ENCODE results near the gene DLGAP1. TPM values are rescaled to one million over a fixed set of nuclear protein-coding genes. Genes with fewer than 3 reads are reported as not detected.

Gene DLGAP1
- total RNA-seq, 3 donors from 2014 or later (not counting 1 experiment from before 2014, with no cell fraction given): not detected

DNA sequence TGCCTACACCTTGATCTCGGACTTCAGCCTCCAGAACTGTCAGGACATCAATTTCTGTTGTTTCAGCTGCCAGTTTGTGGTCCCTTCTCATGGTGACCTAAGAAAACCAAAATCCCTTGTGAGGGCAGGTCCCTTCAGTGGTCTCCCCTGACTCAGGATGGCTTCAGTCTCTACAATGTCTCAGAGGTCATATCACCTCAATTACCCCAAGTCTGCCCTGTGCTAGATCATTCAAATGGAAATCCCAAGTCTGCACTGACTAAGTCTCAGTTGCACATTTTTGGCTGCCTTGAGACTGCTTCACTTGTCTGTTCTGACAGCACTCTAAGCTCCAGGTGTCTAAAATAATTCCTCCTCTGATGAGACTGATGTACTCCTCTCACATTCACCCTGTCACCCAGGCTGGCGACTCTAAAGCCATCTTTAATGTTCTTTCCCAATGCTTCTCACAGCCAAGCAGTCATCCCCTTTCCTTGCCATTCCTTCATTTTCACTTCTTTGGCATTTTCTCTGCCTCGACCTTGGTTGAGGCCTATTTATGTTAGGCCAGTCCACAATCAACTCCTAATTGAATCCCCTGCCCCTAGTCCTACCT, 470.8 kb downstream of the DLGAP1 start:
- H3K9me3 Mint-ChIP-seq: peaks cover 2% of the 10 kb centered on the region in 2 donors
- intact Hi-C loops (cut with micrococcal nuclease): no loop called here
- H3K27me3 Mint-ChIP-seq (ENCODE audit: low read depth in 2 of 2): peaks cover 0 to 1% of the 10 kb centered on the region in 2 donors
- ATAC-seq: no peak
- H3K4me1 Mint-ChIP-seq: peaks cover 6 to 11% of the 10 kb centered on the region in 2 donors
- H3K4me3 Mint-ChIP-seq: no peak overlapping the region
- no peaks in the 10 kb centered on the region for H3K27me3 ChIP-seq (ENCODE audit: control insufficient read depth, insufficient read depth, low read length)
- DNase-seq: no peak
- H3K36me3 ChIP-seq (ENCODE audit: control insufficient read depth, insufficient read depth, low read length): no peaks in the 10 kb centered on the region
- H3K27ac Mint-ChIP-seq: no peak overlapping the region
- H3K36me3 Mint-ChIP-seq: no peaks in the 10 kb centered on the region
- H3K27ac ChIP-seq (ENCODE audit: low read length): no peak overlapping the region
- WGBS (ENCODE audit: insufficient coverage): 79% methylated on average over 3 of the region's 3 CpGs
- H3K9me3 ChIP-seq (ENCODE audit: control insufficient read depth, insufficient read depth, low read length): no peaks in the 10 kb centered on the region
- H3K4me3 ChIP-seq (ENCODE audit: low read length): no peak overlapping the region
- TF ChIP-seq CTCF (IDR thresholded peaks at IDR 0.05): no peak
- no peaks in the 10 kb centered on the region for H3K4me1 ChIP-seq (ENCODE audit: control insufficient read depth, insufficient read depth, low read length)

- Mint-ChIP-seq H3K27me3 (ENCODE audit: low read depth in 2 of 2) (peaks cover 0 to 2% of the 10 kb centered on the region in 2 donors), H3K27ac (no peak overlapping the region), H3K4me3 (no peak overlapping the region), H3K9me3 (peaks cover 5 to 6% of the 10 kb centered on the region in 2 donors), H3K4me1 (peaks cover 6 to 11% of the 10 kb centered on the region in 2 donors), H3K36me3 (no peaks in the 10 kb centered on the region)
- no peak overlapping the region for H3K4me3 ChIP-seq (ENCODE audit: low read length)
- ATAC-seq (no peak), DNase-seq (no peak)
- no peaks in the 10 kb centered on the region for H3K4me1 ChIP-seq (ENCODE audit: control insufficient read depth, insufficient read depth, low read length)
- WGBS (ENCODE audit: insufficient coverage): 42% methylated on average over 3 of the region's 5 CpGs
- no peaks in the 10 kb centered on the region for H3K27me3 ChIP-seq (ENCODE audit: control insufficient read depth, insufficient read depth, low read length)
- H3K9me3 ChIP-seq (ENCODE audit: control insufficient read depth, insufficient read depth, low read length): no peaks in the 10 kb centered on the region
- H3K27ac ChIP-seq (ENCODE audit: low read length): no peak overlapping the region
- H3K36me3 ChIP-seq (ENCODE audit: control insufficient read depth, insufficient read depth, low read length): no peaks in the 10 kb centered on the region
- TF ChIP-seq CTCF (IDR thresholded peaks at IDR 0.05): no peak
- intact Hi-C loops (cut with micrococcal nuclease): no loop called here
These were observed 471.6 kb downstream of the DLGAP1 start for GRCh38 chr18:3983351-3983969.

GRCh38 chr18:3982541-3982940, 472.6 kb downstream of the DLGAP1 start:
- Mint-ChIP-seq H3K27ac (no peak overlapping the region), H3K4me1 (peaks cover 6 to 11% of the 10 kb centered on the region in 2 donors), H3K9me3 (peaks cover 5 to 6% of the 10 kb centered on the region in 2 donors), H3K27me3 (ENCODE audit: low read depth in 2 of 2) (peaks cover 0 to 2% of the 10 kb centered on the region in 2 donors), H3K36me3 (no peaks in the 10 kb centered on the region), H3K4me3 (no peak overlapping the region)
- intact Hi-C loops (cut with micrococcal nuclease): no loop called here
- H3K9me3 ChIP-seq (ENCODE audit: control insufficient read depth, insufficient read depth, low read length): no peaks in the 10 kb centered on the region
- no peaks in the 10 kb centered on the region for H3K27me3 ChIP-seq (ENCODE audit: control insufficient read depth, insufficient read depth, low read length)
- WGBS (ENCODE audit: insufficient coverage): 86% methylated on average over 1 of the region's 3 CpGs
- H3K4me1 ChIP-seq (ENCODE audit: control insufficient read depth, insufficient read depth, low read length): no peaks in the 10 kb centered on the region
- no peak for TF ChIP-seq CTCF (IDR thresholded peaks at IDR 0.05)
- ATAC-seq: no peak
- H3K27ac ChIP-seq (ENCODE audit: low read length): no peak overlapping the region
- no peak overlapping the region for H3K4me3 ChIP-seq (ENCODE audit: low read length)
- no peak for DNase-seq
- H3K36me3 ChIP-seq (ENCODE audit: control insufficient read depth, insufficient read depth, low read length): no peaks in the 10 kb centered on the region
